HG02973 (cell line): ENCODE data around the gene FBXO4.
"Not testable (repeated sequence)": the region's sequence is repeated elsewhere in the genome, so short reads cannot be mapped to it uniquely, and the experiment has no call there.

Experiments
- ATAC-seq: cut with Tn5 transposase; IDR thresholded peaks from one replicate; pipeline ENCODE4 v1.9.1; 2021; ENCODE audit warnings: moderate library complexity; ENCODE audit not compliant: unreplicated experiment

FBXO4 gene

DNA sequence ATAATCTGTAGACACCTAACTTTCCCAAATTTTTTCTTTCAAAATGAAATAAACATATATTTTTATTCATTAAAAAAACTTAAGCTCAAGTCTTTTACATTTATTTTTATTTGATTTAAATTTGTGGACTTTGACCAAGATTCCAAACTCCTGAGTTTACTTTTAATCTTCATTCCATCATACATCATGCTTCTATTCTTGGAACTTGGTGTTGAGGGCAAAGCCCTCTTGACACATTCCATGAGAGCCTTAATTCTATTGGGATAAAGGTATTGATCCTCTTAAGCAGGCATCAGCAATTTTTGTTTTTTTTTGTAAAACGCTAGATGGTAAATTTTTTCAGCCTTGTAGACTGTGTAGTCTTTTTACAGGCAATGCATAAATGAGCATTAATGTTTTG lies 53.6 kb downstream of the FBXO4 start:
- no peak for ATAC-seq

DNA sequence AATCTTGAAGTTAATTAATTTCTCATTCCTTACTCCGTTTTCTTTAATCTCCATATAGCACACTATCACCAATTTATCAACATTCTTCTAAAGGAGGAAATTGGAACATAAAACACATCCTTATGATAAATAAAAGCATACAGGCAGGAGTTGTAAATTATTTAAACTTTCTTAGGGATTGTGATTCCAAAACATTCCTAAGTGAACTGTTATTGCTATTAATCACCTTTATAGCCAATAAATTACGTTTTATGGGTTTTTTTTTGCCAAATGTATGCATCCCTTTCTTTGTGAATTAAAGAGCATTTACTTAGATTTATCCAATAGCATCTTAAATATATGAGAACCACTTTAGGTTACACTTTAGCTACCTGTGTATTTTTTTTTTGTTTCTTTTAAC lies 55.3 kb downstream of the FBXO4 start:
- no peak for ATAC-seq

DNA sequence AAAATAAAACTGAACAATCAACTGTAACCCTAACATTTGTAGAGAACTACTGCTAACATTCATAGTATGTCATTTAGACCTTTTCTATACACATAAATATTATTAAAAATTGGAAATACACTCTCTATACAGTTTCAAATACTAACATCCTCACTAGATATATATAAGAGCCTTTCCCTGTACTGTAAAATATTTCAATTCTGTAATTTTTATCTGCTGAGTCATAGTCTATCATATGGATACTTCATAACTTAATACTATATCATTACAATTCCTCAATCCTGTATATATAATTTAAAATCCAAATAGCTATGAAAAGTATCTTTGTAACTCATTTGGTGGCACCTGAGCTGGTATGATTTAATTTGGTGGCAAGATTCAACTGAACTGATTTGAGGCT lies 55.8 kb downstream of the FBXO4 start:
- ATAC-seq: no peak

DNA sequence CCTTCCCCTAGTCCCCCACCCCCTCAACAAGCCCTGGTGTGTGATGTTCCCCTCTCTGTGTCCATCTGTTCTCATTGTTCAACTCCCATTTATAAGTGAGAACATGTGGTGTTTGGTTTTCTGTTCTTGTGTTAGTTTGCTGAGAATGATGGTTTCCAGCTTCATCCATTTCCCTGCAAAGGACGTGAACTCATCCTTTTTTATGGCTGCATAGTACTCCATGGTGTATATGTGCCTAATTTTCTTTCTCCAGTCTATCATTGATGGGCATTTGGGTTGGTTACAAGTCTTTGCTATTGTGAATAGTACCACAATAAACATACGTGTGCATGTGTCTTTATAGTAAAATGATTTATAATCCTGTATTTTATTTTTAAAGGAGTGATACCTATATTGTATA lies 57.8 kb downstream of the FBXO4 start:
- ATAC-seq: not testable (repeated sequence)

DNA sequence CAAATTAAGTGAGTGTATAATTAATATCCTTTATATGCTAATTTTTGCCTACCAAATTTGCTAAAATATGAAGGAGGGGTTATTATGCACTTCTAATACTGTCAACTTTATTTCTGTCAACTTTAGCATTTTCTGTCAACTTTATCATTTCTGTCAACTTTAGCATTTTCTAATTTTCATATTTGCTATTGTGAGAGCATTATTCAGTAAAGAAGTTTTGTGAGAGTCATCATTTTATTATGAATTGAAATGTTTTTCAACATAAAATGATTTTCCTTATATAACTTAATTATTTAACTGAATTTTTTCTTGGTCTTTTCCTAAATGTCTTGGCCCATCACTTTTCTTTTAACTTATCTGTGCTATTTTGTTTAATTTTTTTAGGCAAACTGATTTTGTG lies 58.2 kb downstream of the FBXO4 start:
- no peak for ATAC-seq

DNA sequence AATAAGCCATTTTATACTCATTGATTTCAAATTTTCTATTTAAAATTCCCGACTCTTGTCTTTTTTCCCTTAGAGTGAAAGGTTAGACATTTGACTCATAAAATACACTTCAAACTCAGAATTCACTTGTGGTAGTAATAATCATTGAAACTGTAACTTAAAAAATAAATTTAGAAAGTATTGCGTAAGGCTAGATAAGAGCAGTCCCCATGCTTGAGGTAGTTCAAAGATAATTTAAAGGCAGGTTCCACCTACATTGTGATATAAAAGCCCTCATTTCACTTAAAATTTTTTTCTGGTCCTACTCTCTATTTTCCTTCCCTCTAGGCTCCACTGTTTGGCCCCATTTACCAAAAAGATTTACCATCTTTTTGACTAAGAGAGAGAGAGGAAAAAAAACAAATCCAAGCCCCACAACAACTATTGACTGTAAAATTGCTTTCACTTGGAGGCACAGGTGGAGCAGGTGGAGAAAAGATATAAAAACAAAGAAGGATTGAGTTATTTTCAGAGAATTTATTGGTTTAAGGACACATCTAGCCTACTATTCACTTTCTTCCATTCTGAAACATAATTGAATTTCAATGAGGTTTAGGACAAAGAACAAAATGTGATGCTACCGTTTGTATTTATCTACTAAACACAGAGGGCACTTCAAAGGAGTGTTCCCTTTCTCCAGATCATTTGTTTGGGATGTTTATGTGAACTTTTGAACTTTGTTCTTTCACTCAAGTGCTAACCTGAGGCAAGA lies 61.0 kb downstream of the FBXO4 start:
- ATAC-seq: no peak
